BE2C (cell line): Measurements from ENCODE around the gene COQ8B.

Source experiments
- DNase-seq: peaks from one replicate; pipeline ENCODE4 v3.0.0-alpha.2; 2020
- H3K27me3 ChIP-seq: fragments of 250-450 bp; sonication (Bioruptor Pico); 2 replicates; pipeline ENCODE4 v1.5.1; 2020; ENCODE audit warnings: mild to moderate bottlenecking
- H3K36me3 ChIP-seq: fragments of 250-450 bp; sonication (Bioruptor Pico); 2 replicates; pipeline ENCODE4 v1.5.1; 2020; ENCODE audit warnings: mild to moderate bottlenecking
- H3K4me1 ChIP-seq: fragments of 250-450 bp; sonication (Bioruptor Pico); 2 replicates; pipeline ENCODE4 v1.5.1; 2020
- H3K4me3 ChIP-seq: 2 replicates; pipeline ENCODE4 v1.5.1; 2011; ENCODE audit warnings: low read depth, low read length
- H3K9me3 ChIP-seq: fragments of 250-450 bp; sonication (Bioruptor Pico); 2 replicates; pipeline ENCODE4 v1.5.1; 2020
- TF ChIP-seq, protein P1 (sequence below): IDR thresholded peaks from 2 replicates; pipeline ENCODE4 v1.5.1; 2012; ENCODE audit warnings: mild to moderate bottlenecking, low read depth, low read length

Gene COQ8B

DNA sequence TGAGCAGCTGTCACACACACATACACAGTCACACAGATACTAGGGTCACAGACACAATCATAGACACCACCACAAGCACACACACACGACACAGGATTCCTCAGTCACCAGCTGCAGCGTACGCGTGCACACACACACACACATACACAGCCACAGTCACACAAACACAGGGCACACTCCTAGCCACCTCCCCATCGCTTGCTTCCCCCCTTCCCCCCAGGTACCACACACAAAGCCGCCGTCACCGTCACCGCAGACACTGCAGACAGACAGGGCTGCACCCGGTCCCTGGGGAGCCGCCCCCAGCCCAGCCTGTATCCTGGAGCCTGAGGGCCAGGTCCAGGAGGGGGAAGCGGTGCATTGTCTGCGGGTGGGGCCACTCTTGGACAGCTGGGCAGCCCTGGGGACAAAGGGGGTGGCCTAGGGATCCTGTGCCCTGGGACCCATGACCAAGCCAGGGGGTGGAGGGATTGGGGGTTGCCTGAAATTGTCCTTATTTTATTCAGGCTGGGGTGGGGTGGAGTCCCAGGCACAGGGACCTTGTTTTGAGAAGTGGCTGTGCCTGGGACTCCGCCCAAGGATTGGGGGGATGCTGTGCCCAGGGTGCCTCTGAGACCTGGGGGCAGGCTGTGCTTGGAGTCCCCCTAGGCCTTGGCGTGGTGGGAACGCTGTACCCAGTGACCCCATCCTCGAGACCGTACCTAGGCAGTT lies 27.2 kb downstream of the COQ8B start:
- Histone ChIP-seq H3K4me1 (peaks cover 13% of the 10 kb centered on the region), H3K27me3 (no peaks in the 10 kb centered on the region), H3K36me3 (peaks cover 11% of the 10 kb centered on the region; the same call in 1 of the 2 replicates), H3K4me3 (peak overlapping the region; percentile 82), H3K9me3 (no peaks in the 10 kb centered on the region)
- peak; percentile 79 for DNase-seq
- TF ChIP-seq, protein P1, sequence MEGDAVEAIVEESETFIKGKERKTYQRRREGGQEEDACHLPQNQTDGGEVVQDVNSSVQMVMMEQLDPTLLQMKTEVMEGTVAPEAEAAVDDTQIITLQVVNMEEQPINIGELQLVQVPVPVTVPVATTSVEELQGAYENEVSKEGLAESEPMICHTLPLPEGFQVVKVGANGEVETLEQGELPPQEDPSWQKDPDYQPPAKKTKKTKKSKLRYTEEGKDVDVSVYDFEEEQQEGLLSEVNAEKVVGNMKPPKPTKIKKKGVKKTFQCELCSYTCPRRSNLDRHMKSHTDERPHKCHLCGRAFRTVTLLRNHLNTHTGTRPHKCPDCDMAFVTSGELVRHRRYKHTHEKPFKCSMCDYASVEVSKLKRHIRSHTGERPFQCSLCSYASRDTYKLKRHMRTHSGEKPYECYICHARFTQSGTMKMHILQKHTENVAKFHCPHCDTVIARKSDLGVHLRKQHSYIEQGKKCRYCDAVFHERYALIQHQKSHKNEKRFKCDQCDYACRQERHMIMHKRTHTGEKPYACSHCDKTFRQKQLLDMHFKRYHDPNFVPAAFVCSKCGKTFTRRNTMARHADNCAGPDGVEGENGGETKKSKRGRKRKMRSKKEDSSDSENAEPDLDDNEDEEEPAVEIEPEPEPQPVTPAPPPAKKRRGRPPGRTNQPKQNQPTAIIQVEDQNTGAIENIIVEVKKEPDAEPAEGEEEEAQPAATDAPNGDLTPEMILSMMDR = no peak

DNA sequence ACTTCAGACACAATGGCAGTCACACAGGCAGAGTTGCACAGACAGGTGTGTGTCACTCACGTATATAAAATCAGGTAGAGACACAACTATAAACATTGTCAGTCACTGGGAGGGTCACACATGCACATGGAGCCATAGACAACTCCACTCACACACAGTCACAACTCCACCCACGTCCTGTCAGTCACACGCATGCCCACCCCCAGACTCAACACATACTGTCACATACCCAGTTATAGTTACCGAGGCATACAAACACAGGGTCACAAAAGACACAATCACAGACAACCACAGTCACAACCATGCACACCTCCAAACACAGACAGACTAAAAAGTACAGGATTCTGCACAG lies 27.7 kb downstream of the COQ8B start:
- Histone ChIP-seq H3K36me3 (peaks cover 11% of the 10 kb centered on the region; the same call in 1 of the 2 replicates), H3K4me1 (peaks cover 13% of the 10 kb centered on the region), H3K27me3 (no peaks in the 10 kb centered on the region), H3K9me3 (no peaks in the 10 kb centered on the region), H3K4me3 (peak overlapping the region; percentile 82)
- DNase-seq = no peak
- TF ChIP-seq, protein P1 = no peak

DNA sequence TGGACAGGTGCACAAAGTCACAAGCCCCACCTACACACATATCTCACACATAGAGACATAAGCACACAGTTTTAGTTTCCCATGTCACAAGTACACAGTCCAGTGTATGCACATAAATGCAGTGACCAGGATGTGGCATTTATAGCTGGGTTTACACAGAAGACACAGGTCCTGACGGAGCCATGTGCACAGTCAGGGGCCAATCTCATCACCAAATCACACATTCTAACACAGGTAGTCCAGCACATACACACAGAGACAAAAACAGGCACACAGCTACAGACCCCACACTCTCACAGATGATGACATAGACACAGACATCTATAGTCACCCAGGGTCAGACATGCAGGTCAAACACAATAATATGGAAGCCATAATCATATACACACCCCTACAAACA lies 28.4 kb downstream of the COQ8B start:
- H3K36me3 ChIP-seq = peaks cover 11% of the 10 kb centered on the region; the same call in 1 of the 2 replicates
- no peak overlapping the region for H3K4me3 ChIP-seq
- no peaks in the 10 kb centered on the region for H3K27me3 ChIP-seq
- H3K4me1 ChIP-seq = peaks cover 13% of the 10 kb centered on the region
- DNase-seq = no peak
- TF ChIP-seq, protein P1 = no peak
- H3K9me3 ChIP-seq = no peaks in the 10 kb centered on the region

DNA sequence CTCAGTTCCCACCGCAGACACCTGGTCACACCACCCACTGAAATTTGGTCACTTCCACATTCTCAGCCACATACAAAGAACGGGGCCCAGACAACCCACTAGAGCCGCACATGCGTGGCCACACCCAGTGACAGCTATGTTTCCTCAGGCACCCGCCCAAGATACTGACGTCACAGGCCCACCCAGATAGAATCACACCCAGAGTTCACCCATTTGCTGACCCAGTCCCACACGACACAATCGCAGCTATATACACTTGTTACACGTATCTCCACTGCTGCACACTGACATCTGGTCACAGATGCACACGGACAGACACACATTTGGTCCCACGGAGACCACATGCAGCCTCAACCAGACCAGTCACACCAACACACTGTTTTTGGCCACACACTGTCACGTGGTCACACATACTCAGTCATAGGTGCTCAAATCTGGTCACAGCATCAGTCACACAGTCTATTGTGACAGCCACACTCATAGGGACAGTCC lies 29.1 kb downstream of the COQ8B start:
- no peak overlapping the region for H3K4me3 ChIP-seq
- H3K9me3 ChIP-seq = no peaks in the 10 kb centered on the region
- H3K36me3 ChIP-seq = peaks cover 13% of the 10 kb centered on the region; the same call in 1 of the 2 replicates
- TF ChIP-seq, protein P1 = no peak
- no peaks in the 10 kb centered on the region for H3K27me3 ChIP-seq
- peaks cover 13% of the 10 kb centered on the region for H3K4me1 ChIP-seq
- no peak for DNase-seq

DNA sequence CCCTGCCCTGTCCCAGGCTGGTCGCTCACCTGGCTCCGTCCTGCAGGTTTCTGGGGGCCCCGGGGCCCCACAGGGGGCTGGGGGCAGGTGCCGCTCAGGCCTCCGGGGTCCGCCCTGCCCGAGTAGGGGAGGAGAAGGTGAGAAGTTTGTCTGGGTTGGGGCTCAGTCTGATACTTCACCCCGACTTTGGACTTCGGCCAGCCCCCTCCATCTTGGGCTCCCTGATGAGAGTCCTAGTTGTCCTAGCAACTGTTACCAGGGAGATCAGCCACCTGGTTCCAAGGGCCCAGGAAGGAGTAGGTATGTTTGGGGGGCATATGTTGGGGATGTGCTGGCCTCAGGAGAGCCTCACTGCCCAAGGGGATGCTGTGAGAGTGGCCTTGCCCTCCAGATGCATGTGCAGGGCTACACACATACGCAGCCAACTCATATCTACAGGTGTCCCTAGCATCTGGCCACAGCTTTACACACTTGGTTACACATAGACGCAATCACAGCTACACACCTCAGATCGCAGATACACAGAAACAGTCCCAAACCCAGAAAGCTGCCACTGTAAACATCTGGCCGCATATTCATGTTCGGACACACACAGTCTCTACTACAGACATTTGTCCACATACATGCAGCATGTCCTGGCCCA lies 29.7 kb downstream of the COQ8B start:
- DNase-seq = no peak
- Histone ChIP-seq H3K9me3 (no peaks in the 10 kb centered on the region), H3K4me1 (peaks cover 13% of the 10 kb centered on the region), H3K4me3 (no peak overlapping the region), H3K36me3 (peaks cover 17% of the 10 kb centered on the region), H3K27me3 (no peaks in the 10 kb centered on the region)
- TF ChIP-seq, protein P1 = no peak

DNA sequence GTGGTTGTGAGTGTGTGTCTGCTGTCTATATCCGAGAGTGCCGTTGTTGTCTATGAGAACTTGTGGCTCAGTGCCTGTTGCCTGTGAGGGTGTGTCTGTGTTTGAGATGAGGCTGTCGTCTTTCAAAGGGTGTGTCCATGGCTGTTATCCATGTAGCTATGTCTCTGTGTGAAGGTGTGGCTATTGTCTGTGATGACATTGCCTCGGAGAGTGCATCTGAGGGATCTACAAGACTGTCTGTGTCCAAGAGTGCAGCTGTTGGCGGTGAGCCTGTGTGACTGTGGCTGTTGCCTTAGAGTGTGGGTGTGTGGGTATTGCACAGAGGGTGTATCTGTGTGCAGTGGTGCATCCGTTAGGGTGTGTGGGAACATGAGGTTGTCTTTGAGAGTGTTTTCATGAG lies 31.1 kb downstream of the COQ8B start:
- Histone ChIP-seq H3K4me1 (no peaks in the 10 kb centered on the region; the same call in 1 of the 2 replicates), H3K27me3 (no peaks in the 10 kb centered on the region), H3K4me3 (no peak overlapping the region), H3K9me3 (no peaks in the 10 kb centered on the region), H3K36me3 (peaks cover 26% of the 10 kb centered on the region)
- TF ChIP-seq, protein P1 = no peak
- no peak for DNase-seq
